HepG2 (cell line): Measurements from ENCODE around the gene ZBTB26.

Source experiments
- CTCF ChIP-seq: sonication (generic); formaldehyde crosslinking; IDR thresholded peaks from 2 replicates; pipeline ENCODE4 v1.5.0; 2020; ENCODE audit warnings: mild to moderate bottlenecking, missing genetic modification reagents, moderate library complexity
- PBX3 ChIP-seq: sonication (generic); formaldehyde crosslinking; IDR thresholded peaks from 2 replicates; pipeline ENCODE4 v1.8.1; 2023; ENCODE audit warnings: missing genetic modification reagents, inconsistent platforms, borderline replicate concordance
- SMARCE1 ChIP-seq: fragments of 450-650 bp; IDR thresholded peaks from 2 replicates; pipeline ENCODE4 v1.6.1; 2017; ENCODE audit warnings: borderline replicate concordance
- TCF12 ChIP-seq, 2 experiments: fragments of 450-650 bp in 1 of 2; sonication (generic) in 1 of 2; formaldehyde crosslinking in 1 of 2; IDR thresholded peaks; 2 replicates each; pipeline versions ENCODE4 v1.6.1 to v1.8.0; 2017 to 2022; ENCODE audit warnings: antibody characterized with exemption in 1 of 2, mild to moderate bottlenecking in 1 of 2, missing genetic modification reagents in 1 of 2, moderate library complexity in 1 of 2
- THAP11 ChIP-seq: IDR thresholded peaks from 2 replicates; pipeline ENCODE4 v1.6.1; 2016; ENCODE audit warnings: missing biosample characterization, missing genetic modification reagents
- ZNF253 ChIP-seq: sonication (generic); formaldehyde crosslinking; IDR thresholded peaks from 2 replicates; pipeline ENCODE4 v1.8.0; 2022; ENCODE audit warnings: mild to moderate bottlenecking, missing genetic modification reagents, borderline replicate concordance
- ZNF274 ChIP-seq: sonication (generic); formaldehyde crosslinking; IDR thresholded peaks from 2 replicates; pipeline ENCODE4 v1.5.1; 2020; ENCODE audit warnings: mild to moderate bottlenecking, missing genetic modification reagents
- ZNF780A ChIP-seq: sonication (generic); formaldehyde crosslinking; IDR thresholded peaks from 2 replicates; pipeline ENCODE4 v1.8.0; 2022; ENCODE audit warnings: mild to moderate bottlenecking, missing genetic modification reagents, moderate library complexity
- TF ChIP-seq, protein P1 (sequence below): sonication (generic); formaldehyde crosslinking; IDR thresholded peaks from 2 replicates; pipeline ENCODE4 v1.4.0; 2020; ENCODE audit warnings: missing genetic modification reagents, borderline replicate concordance
- TF ChIP-seq, protein P2 (sequence below): IDR thresholded peaks from 2 replicates; pipeline ENCODE4 v1.6.1; 2016; ENCODE audit warnings: missing compliant biosample characterization, missing genetic modification reagents, borderline replicate concordance
- TF ChIP-seq, protein P3 (sequence below): IDR thresholded peaks from 2 replicates; pipeline ENCODE4 v1.6.1; 2016; ENCODE audit warnings: control low read depth
- TF ChIP-seq, protein P4 (sequence below): sonication (generic); formaldehyde crosslinking; conservative IDR thresholded peaks from 2 replicates; pipeline ENCODE4 v1.4.0; 2020; ENCODE audit warnings: missing genetic modification reagents

DNA sequence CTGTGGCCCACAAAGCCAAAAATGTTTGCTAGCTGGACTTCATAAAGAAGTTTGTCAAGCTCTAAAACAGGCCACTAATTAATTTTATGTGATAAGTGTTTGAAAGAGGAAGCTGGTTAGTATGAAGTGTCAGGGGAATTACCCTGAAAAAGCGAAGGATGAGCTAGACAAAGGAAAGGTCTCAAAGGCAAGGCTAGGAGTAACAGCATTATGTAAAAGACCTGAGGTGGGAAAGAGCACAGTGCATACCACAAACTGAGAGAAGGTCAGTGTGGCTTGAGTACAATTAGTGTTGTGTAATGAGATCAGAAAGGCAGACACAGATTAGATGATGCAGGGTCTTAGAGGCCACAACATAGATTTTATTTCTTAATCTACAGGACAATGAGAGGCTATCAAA is 55.8 kb downstream of the ZBTB26 start:
- no peak for TF ChIP-seq CTCF (CRISPR knock-in tag)
- TF ChIP-seq, protein P1, sequence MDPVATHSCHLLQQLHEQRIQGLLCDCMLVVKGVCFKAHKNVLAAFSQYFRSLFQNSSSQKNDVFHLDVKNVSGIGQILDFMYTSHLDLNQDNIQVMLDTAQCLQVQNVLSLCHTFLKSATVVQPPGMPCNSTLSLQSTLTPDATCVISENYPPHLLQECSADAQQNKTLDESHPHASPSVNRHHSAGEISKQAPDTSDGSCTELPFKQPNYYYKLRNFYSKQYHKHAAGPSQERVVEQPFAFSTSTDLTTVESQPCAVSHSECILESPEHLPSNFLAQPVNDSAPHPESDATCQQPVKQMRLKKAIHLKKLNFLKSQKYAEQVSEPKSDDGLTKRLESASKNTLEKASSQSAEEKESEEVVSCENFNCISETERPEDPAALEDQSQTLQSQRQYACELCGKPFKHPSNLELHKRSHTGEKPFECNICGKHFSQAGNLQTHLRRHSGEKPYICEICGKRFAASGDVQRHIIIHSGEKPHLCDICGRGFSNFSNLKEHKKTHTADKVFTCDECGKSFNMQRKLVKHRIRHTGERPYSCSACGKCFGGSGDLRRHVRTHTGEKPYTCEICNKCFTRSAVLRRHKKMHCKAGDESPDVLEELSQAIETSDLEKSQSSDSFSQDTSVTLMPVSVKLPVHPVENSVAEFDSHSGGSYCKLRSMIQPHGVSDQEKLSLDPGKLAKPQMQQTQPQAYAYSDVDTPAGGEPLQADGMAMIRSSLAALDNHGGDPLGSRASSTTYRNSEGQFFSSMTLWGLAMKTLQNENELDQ (CRISPR knock-in tag): no peak
- no peak for TF ChIP-seq TCF12 (IDR thresholded peaks at IDR 0.05)
- no peak for TF ChIP-seq TCF12 (CRISPR knock-in tag; IDR thresholded peaks at IDR 0.05)
- TF ChIP-seq, protein P2, sequence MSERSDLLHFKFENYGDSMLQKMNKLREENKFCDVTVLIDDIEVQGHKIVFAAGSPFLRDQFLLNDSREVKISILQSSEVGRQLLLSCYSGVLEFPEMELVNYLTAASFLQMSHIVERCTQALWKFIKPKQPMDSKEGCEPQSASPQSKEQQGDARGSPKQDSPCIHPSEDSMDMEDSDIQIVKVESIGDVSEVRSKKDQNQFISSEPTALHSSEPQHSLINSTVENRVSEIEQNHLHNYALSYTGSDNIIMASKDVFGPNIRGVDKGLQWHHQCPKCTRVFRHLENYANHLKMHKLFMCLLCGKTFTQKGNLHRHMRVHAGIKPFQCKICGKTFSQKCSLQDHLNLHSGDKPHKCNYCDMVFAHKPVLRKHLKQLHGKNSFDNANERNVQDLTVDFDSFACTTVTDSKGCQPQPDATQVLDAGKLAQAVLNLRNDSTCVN (CRISPR knock-in tag): no peak
- no peak for TF ChIP-seq ZNF780A (CRISPR knock-in tag)
- TF ChIP-seq THAP11 (CRISPR knock-in tag): no peak
- no peak for TF ChIP-seq ZNF253 (CRISPR knock-in tag)
- TF ChIP-seq, protein P3, sequence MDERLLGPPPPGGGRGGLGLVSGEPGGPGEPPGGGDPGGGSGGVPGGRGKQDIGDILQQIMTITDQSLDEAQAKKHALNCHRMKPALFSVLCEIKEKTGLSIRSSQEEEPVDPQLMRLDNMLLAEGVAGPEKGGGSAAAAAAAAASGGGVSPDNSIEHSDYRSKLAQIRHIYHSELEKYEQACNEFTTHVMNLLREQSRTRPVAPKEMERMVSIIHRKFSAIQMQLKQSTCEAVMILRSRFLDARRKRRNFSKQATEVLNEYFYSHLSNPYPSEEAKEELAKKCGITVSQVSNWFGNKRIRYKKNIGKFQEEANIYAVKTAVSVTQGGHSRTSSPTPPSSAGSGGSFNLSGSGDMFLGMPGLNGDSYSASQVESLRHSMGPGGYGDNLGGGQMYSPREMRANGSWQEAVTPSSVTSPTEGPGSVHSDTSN (CRISPR knock-in tag): no peak
- TF ChIP-seq SMARCE1: no peak
- TF ChIP-seq PBX3 (CRISPR knock-in tag): no peak
- TF ChIP-seq, protein P4, sequence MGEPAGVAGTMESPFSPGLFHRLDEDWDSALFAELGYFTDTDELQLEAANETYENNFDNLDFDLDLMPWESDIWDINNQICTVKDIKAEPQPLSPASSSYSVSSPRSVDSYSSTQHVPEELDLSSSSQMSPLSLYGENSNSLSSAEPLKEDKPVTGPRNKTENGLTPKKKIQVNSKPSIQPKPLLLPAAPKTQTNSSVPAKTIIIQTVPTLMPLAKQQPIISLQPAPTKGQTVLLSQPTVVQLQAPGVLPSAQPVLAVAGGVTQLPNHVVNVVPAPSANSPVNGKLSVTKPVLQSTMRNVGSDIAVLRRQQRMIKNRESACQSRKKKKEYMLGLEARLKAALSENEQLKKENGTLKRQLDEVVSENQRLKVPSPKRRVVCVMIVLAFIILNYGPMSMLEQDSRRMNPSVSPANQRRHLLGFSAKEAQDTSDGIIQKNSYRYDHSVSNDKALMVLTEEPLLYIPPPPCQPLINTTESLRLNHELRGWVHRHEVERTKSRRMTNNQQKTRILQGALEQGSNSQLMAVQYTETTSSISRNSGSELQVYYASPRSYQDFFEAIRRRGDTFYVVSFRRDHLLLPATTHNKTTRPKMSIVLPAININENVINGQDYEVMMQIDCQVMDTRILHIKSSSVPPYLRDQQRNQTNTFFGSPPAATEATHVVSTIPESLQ (CRISPR knock-in tag): no peak
- TF ChIP-seq ZNF274 (CRISPR knock-in tag): no peak
